Stimulated activated CD4-positive, alpha-beta T cell treated with anti-CD3 and anti-CD28 coated beads, Interleukin-15, amount 100 ng/mL, for 48 hours (primary cell): Measurements from ENCODE around the gene C19orf85.

Experiments
- DNase-seq, 2 donors: peaks; one replicate each; pipeline ENCODE4 v3.0.0-alpha.2; 2020; ENCODE audit warnings: low read depth in 2 of 2

C19orf85 gene

GRCh38 chr19:55489711-55490477, 25.3 kb upstream of the C19orf85 start:
- DNase-seq, result no peak

GRCh38 chr19:55488986-55489710, 24.6 kb upstream of the C19orf85 start:
- DNase-seq, result no peak

GRCh38 chr19:55487924-55488687, 23.6 kb upstream of the C19orf85 start, which contains the start of gene SSC5D:
Gene SSC5D, plus strand, starts transcription at chr19:55488436. Its CDS starts 154 bp downstream, at chr19:55488590.
- no peak for DNase-seq

GRCh38 chr19:55486971-55487923, 22.7 kb upstream of the C19orf85 start:
- DNase-seq, result peak; percentile 47 to 58

- no peak for DNase-seq
These were observed 21.8 kb upstream of the C19orf85 start for GRCh38 chr19:55486043-55486970.

GRCh38 chr19:55485439-55486011, 21.0 kb upstream of the C19orf85 start:
- DNase-seq, result no peak

GRCh38 chr19:55484593-55485438, 20.3 kb upstream of the C19orf85 start, which contains the start of gene NAT14:
Gene NAT14, plus strand, starts transcription at chr19:55485188. Its CDS starts 521 bp downstream, at chr19:55485709.
- DNase-seq, result peak in 1 of 2 donors; percentile 46

GRCh38 chr19:55483706-55484592, 19.4 kb upstream of the C19orf85 start:
- DNase-seq, result no peak

GRCh38 chr19:55482967-55483705, 18.6 kb upstream of the C19orf85 start:
- no peak for DNase-seq

GRCh38 chr19:55482156-55482961, 17.8 kb upstream of the C19orf85 start:
- no peak for DNase-seq

GRCh38 chr19:55481794-55482155, 17.2 kb upstream of the C19orf85 start:
- DNase-seq, result no peak

- DNase-seq, result no peak
These were observed 16.7 kb upstream of the C19orf85 start for GRCh38 chr19:55481148-55481793.

GRCh38 chr19:55479451-55480230, 15.1 kb upstream of the C19orf85 start:
- no peak for DNase-seq

GRCh38 chr19:55479045-55479444, 14.5 kb upstream of the C19orf85 start:
- no peak for DNase-seq

GRCh38 chr19:55478364-55478763, 13.8 kb upstream of the C19orf85 start:
- DNase-seq, result no peak
